NCI-H2171 (cell line): ENCODE data around the gene TIMM23.
"Not testable (repeated sequence)": the region's sequence is repeated elsewhere in the genome, so short reads cannot be mapped to it uniquely, and the experiment has no call there.

Experiments
- DNase-seq: peaks from one replicate; lab custom pipeline; 2025; lab: John Stamatoyannopoulos, UW

The TIMM23 gene

GRCh38 chr10:45997557-45997956, 25.3 kb downstream of the TIMM23 start:
- no peak for DNase-seq

GRCh38 chr10:45997994-45998763, 25.9 kb downstream of the TIMM23 start:
- DNase-seq = no peak

GRCh38 chr10:45999955-46000354, 27.7 kb downstream of the TIMM23 start:
- DNase-seq = not testable (repeated sequence)

- DNase-seq = no peak
Observed at GRCh38 chr10:46000538-46000937, 28.2 kb downstream of the TIMM23 start.

- no peak for DNase-seq
Observed at GRCh38 chr10:46001187-46001756, 29.0 kb downstream of the TIMM23 start.

GRCh38 chr10:46002189-46002687, 29.9 kb downstream of the TIMM23 start:
- DNase-seq = not testable (repeated sequence)

- no peak for DNase-seq
Observed at GRCh38 chr10:46002916-46003693, 30.8 kb downstream of the TIMM23 start.

- no peak for DNase-seq
Observed at GRCh38 chr10:46004963-46005362, 32.7 kb downstream of the TIMM23 start.

- no peak for DNase-seq
Observed at GRCh38 chr10:46005383-46005782, 33.1 kb downstream of the TIMM23 start.

- DNase-seq = no peak
Observed at GRCh38 chr10:46006219-46006618, 33.9 kb downstream of the TIMM23 start.

- DNase-seq = no peak
Observed at GRCh38 chr10:46012746-46013145, 40.5 kb downstream of the TIMM23 start.

GRCh38 chr10:46014206-46014605, 41.9 kb downstream of the TIMM23 start:
- DNase-seq = no peak

GRCh38 chr10:46014683-46015405, 42.6 kb downstream of the TIMM23 start:
- no peak for DNase-seq

- DNase-seq = no peak
Observed at GRCh38 chr10:46016190-46016589, 43.9 kb downstream of the TIMM23 start.

GRCh38 chr10:46016811-46017210, 44.5 kb downstream of the TIMM23 start:
- DNase-seq = no peak

GRCh38 chr10:46017733-46018132, 45.4 kb downstream of the TIMM23 start:
- DNase-seq = no peak

- no peak for DNase-seq
Observed at GRCh38 chr10:46018453-46019176, 46.3 kb downstream of the TIMM23 start.

- DNase-seq = no peak
Observed at GRCh38 chr10:46019177-46019528, 46.9 kb downstream of the TIMM23 start.

GRCh38 chr10:46019569-46020343, 47.5 kb downstream of the TIMM23 start:
- DNase-seq = no peak

GRCh38 chr10:46020344-46020657, 48.0 kb downstream of the TIMM23 start:
- no peak for DNase-seq
